ENCODE results near the gene ITGA6.

DNA sequence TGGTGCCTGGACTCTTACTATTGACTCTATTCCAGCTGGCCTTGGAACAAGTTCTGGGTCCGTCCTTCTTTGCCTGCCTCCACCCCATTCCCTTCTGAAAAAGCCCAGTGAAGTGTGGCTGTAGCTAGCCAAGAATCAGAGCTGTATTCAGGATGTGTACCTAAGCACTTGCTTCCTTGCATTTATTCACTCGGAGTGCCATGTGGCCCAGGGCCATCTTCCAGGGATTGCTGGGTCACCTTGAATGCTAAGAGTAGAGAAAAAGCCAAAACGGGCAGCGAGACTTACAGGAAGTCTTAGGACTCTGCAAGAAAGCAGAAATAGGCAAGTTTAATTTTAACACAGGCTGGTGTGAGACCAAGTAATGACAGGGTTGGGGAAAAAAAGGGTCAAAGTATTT, 4.1 kb downstream of the ITGA6 start:
- TF ChIP-seq POLR2A (IDR thresholded peaks at IDR 0.05; ENCODE audit: low read depth, low read length) (no peak), POLR2AphosphoS5 (IDR thresholded peaks at IDR 0.05; ENCODE audit: low read depth, low read length) (no peak)

Data from GM12892 (cell line).